GM21423 (cell line): ENCODE measurements around the gene KLHL14.
"Not testable (repeated sequence)": the region's sequence is repeated elsewhere in the genome, so short reads cannot be mapped to it uniquely, and the experiment has no call there.

Experiments
- ATAC-seq: cut with Tn5 transposase; IDR thresholded peaks from one replicate; pipeline ENCODE4 v1.9.1; 2021; ENCODE audit warnings: mild to moderate bottlenecking, moderate library complexity; ENCODE audit not compliant: unreplicated experiment

KLHL14 gene

GRCh38 chr18:32661486-32662299 lies 111.1 kb downstream of the KLHL14 start:
- ATAC-seq, result no peak

- not testable (repeated sequence) for ATAC-seq
Observed at GRCh38 chr18:32654507-32654906, 118.3 kb downstream of the KLHL14 start.

DNA sequence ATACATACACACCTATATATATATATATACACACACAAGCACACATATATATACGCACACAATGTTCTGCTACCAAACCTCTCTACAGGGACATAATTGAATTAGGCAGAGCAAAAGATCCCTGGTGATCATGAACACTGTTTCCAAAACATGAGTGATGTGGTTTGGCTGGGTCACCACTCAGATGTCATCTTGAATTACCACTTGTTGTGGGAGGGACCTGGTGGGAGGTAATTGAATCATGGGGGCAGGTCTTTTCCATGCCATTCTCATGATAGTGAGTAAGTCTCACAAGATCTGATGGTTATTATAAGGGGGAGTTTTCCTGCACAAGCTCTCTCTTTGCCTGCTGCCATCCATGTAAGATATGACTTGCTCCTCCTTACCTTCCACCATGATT lies 135.2 kb downstream of the KLHL14 start:
- not testable (repeated sequence) for ATAC-seq

DNA sequence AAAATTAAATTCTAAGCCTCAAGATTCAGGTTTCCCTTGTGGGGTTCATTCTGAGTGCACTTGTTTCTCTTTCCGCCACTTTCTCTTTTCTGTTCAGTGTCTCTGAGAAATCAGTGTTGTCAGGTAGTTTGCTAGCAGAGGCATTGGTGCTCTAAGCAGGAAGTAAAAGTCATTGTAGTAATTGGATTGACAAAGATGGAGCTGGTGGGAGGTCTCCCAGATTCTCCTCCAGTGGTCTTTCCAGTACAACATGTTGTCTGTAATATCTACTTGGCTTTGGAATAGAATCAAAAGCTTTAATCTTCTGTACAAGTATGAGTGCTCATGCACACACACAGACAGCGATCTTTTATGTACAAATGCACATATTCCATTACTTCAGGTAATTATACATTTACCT lies 135.6 kb downstream of the KLHL14 start:
- no peak for ATAC-seq

GRCh38 chr18:32634876-32635431 lies 137.9 kb downstream of the KLHL14 start:
- ATAC-seq, result no peak

- ATAC-seq, result no peak
Observed at GRCh38 chr18:32629981-32630700, 142.7 kb downstream of the KLHL14 start.

GRCh38 chr18:32629292-32629691 lies 143.5 kb downstream of the KLHL14 start:
- no peak for ATAC-seq

DNA sequence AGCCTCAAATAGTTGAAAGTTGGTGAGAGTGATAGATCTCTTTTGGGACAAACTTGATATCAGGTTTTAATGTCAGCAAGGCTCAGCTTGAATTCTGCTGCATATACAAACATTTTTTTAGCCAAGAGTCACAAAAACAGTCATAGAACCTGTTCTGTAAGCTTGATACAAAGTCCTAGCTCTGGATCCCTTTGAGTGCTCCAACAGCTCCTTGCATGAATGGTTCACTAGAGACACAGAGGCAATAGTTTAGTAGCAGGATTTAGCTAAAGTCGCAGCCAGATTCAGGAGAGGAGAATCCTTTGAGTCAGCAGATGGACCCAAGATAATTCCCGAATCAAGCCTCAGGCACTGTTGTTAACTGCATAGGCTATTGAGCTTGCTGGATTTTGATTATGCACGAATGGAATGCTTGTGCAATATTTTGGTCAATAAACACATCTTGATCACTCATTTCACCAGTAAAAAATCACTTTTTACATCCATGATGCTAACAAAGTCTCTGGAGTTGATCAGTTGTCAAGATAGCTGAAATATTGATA lies 148.6 kb downstream of the KLHL14 start:
- no peak for ATAC-seq

DNA sequence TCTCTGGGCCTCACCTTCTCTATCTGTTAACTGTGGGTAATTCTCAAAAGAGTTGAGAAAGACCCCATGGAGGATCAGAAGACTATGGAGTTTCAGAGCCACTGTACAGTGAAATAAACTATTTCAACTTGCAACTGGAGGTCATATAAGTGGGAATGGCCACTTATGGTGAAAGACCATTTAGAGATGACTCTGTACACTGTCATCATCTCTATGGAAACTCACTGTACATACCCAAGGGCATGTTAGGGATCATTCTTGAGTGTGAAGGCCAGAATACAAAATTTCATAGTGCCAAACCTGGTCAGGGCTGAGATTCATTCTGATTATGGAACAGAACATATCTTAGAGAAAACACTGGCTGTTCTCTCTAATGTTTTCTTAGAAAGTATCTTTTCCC lies 149.3 kb downstream of the KLHL14 start:
- no peak for ATAC-seq
